HepG2 (cell line): ENCODE results near the gene PSG5. TPM values are rescaled to one million over a fixed set of nuclear protein-coding genes. Genes with fewer than 3 reads are reported as not detected.

Source experiments
- polyA plus RNA-seq, 8 experiments: library from polyadenylated mRNA; depleted of rRNA in 3 of 8; stranded (reverse) in 7 of 8; unstranded in 1 of 8; fragments of >200 nt; fragmentation: Illumina TruSeq in 4 of 8; extraction: Trizol in 4 of 8; gene quantifications; 2 replicates each; pipeline versions ENCODE4 v1.2.1 to v1.2.3, GENCODE V29; 2011 to 2016; ENCODE audit warnings: low read depth in 4 of 8, missing spikeins in 1 of 8, mixed read lengths in 1 of 8; ENCODE audit not compliant: insufficient read depth in 1 of 8
- total RNA-seq, 5 experiments: library from RNA; depleted of rRNA; stranded (reverse); fragments of >200 nt; fragmentation: Illumina TruSeq; extraction: Trizol; gene quantifications; 2 replicates each; pipeline ENCODE4 v1.2.3, GENCODE V29; 2016; ENCODE audit warnings: low read depth in 1 of 5

PSG5 gene
- total and polyA plus RNA-seq, 2 of the 13 experiments (the other 11 are each of a cell fraction or from before 2014, with no cell fraction given), result not detected

Other genes starting within 250 kb of the PSG5 start
- gene PSG7, start 249.3 kb downstream of the PSG5 start, total RNA-seq (2016; rRNA removed; fragmentation: Illumina TruSeq; extraction: Trizol), result not detected in 2 replicates
- gene PSG7, start 249.3 kb downstream of the PSG5 start, polyA plus RNA-seq (2011; rRNA removed), result not detected in 2 replicates
- not detected in 2 replicates for gene PSG11, start 160.1 kb downstream of the PSG5 start, total RNA-seq (2016; rRNA removed; fragmentation: Illumina TruSeq; extraction: Trizol)
- gene PSG11, start 160.1 kb downstream of the PSG5 start, polyA plus RNA-seq (2011; rRNA removed), result not detected in 2 replicates
- not detected in 2 replicates for gene PSG2, start 103.8 kb downstream of the PSG5 start, total RNA-seq (2016; rRNA removed; fragmentation: Illumina TruSeq; extraction: Trizol)
- gene PSG2, start 103.8 kb downstream of the PSG5 start, polyA plus RNA-seq (2011; rRNA removed), result not detected in 2 replicates
- not detected in 2 replicates for gene PSG4, start 19.1 kb upstream of the PSG5 start, total RNA-seq (2016; rRNA removed; fragmentation: Illumina TruSeq; extraction: Trizol)
- gene PSG4, start 19.1 kb upstream of the PSG5 start, polyA plus RNA-seq (2011; rRNA removed), result 0.47 TPM in 1 of 2 replicates, not detected in the other
- gene PSG9, start 83.0 kb upstream of the PSG5 start, total RNA-seq (2016; rRNA removed; fragmentation: Illumina TruSeq; extraction: Trizol), result not detected in 2 replicates
- gene PSG9, start 83.0 kb upstream of the PSG5 start, polyA plus RNA-seq (2011; rRNA removed), result 0.04 and 0.17 TPM in 2 replicates
- gene CD177, start 167.2 kb upstream of the PSG5 start, total RNA-seq (2016; rRNA removed; fragmentation: Illumina TruSeq; extraction: Trizol), result not detected in 2 replicates
- gene CD177, start 167.2 kb upstream of the PSG5 start, polyA plus RNA-seq (2011; rRNA removed), result not detected in 2 replicates
- gene TEX101, start 228.4 kb upstream of the PSG5 start, total RNA-seq (2016; rRNA removed; fragmentation: Illumina TruSeq; extraction: Trizol), result not detected in 2 replicates
- gene TEX101, start 228.4 kb upstream of the PSG5 start, polyA plus RNA-seq (2011; rRNA removed), result not detected in 2 replicates